ENCODE results near the gene KDM1A. TPM values are rescaled to one million over a fixed set of nuclear protein-coding genes. Genes with fewer than 3 reads are reported as not detected.

Gene KDM1A
- polyA plus RNA-seq, 2 of the 4 experiments (the other 2 are of a cell fraction), result 66.4 to 80.3 TPM

GRCh38 chr1:23111600-23112535, 92.6 kb downstream of the KDM1A start (continued):
- no peak for TF ChIP-seq KDM5A (IDR thresholded peaks at IDR 0.05)

- FAIRE-seq (no peak), DNase-seq (ENCODE audit: low read depth in 1 of 2, low spot score in 1 of 2) (no peak), ATAC-seq (peak in 1 of 2 experiments; percentile 16; a peak in 2 of 6 replicates)
- POLR2A ChIA-PET, result no interaction called here
- WGBS (ENCODE audit: missing lambda C conversion rate), result 72% methylated on average over 6 of the region's 6 CpGs
- CTCF ChIA-PET, result interaction anchor here (0.6 kb wide), 1 partner anchor 16 kb away, joined by 4 read pairs; no protein-coding TSS in a partner anchor
- Histone ChIP-seq H3K4me1 (peaks cover 84% of the 10 kb centered on the region), H3K4me2 (peak overlapping the region; percentile 43), H3K9me3 (no peaks in the 10 kb centered on the region), H3K27ac (peak overlapping the region in 1 of 2 experiments; percentile 57; a peak in 3 of 6 replicates), H3K4me3 (no peak overlapping the region)
- TF ChIP-seq RAD21 (conservative IDR thresholded peaks at IDR 0.05 in 1 of 2, IDR thresholded peaks at IDR 0.05 in 1 of 2), result no peak
Observed at GRCh38 chr1:23114424-23115079, 95.3 kb downstream of the KDM1A start.

- no peak overlapping the region for H3K4me3 ChIP-seq
- no peak overlapping the region for H3K4me2 ChIP-seq
- TF ChIP-seq RCOR1 (IDR thresholded peaks at IDR 0.05; ENCODE audit: low read depth, low read length), result no peak
- no peak for TF ChIP-seq CBX8 (IDR thresholded peaks at IDR 0.05)
- H3K27ac ChIP-seq, result peak overlapping the region in 1 of 2 experiments; percentile 8; a peak in 1 of 6 replicates
- ChIA-PET POLR2A (no interaction called here), CTCF (interaction anchor here (1.2 kb wide), 1 partner anchor 68 kb away, joined by 3 read pairs; no protein-coding TSS in a partner anchor)
- DNase-seq (ENCODE audit: low read depth in 1 of 2, low spot score in 1 of 2), result no peak
- H3K9me3 ChIP-seq, result no peaks in the 10 kb centered on the region
- no peak for ATAC-seq
- H3K4me1 ChIP-seq, result peaks cover 68% of the 10 kb centered on the region
- FAIRE-seq, result no peak
- 86% methylated on average over 6 of the region's 6 CpGs for WGBS (ENCODE audit: missing lambda C conversion rate)
Observed at GRCh38 chr1:23116216-23116836, 97.1 kb downstream of the KDM1A start.

GRCh38 chr1:23116921-23117699, 97.8 kb downstream of the KDM1A start:
- ATAC-seq (no peak), FAIRE-seq (no peak), DNase-seq (ENCODE audit: low read depth in 1 of 2, low spot score in 1 of 2) (no peak)
- Histone ChIP-seq H3K4me3 (no peak overlapping the region), H3K9me3 (no peaks in the 10 kb centered on the region), H3K4me2 (no peak overlapping the region), H3K4me1 (peaks cover 63% of the 10 kb centered on the region), H3K27ac (no peak overlapping the region)
- TF ChIP-seq FOSL2 (IDR thresholded peaks at IDR 0.05) (no peak), FOSL2 (CRISPR knock-in tag; IDR thresholded peaks at IDR 0.05) (no peak), ZNF302 (CRISPR knock-in tag; IDR thresholded peaks at IDR 0.05) (no peak), JUN (IDR thresholded peaks at IDR 0.05) (no peak), HES2 (IDR thresholded peaks at IDR 0.05) (no peak), EHMT2 (IDR thresholded peaks at IDR 0.05; ENCODE audit: low read depth) (no peak), RARB (CRISPR knock-in tag; IDR thresholded peaks at IDR 0.05) (no peak), ZFP36 (IDR thresholded peaks at IDR 0.05; ENCODE audit: borderline replicate concordance, partially characterized antibody) (no peak), CBX8 (IDR thresholded peaks at IDR 0.05) (no peak), CBX2 (IDR thresholded peaks at IDR 0.05; ENCODE audit: borderline replicate concordance, low read depth) (no peak)
- CTCF ChIA-PET, result interaction anchor here (1.1 kb wide), 1 partner anchor 11 kb away, joined by 3 read pairs; no protein-coding TSS in a partner anchor
- POLR2A ChIA-PET, result no interaction called here
- 89% methylated on average over 1 of the region's 2 CpGs for WGBS (ENCODE audit: missing lambda C conversion rate)

- no peak for ATAC-seq
- Histone ChIP-seq H3K27ac (no peak overlapping the region), H3K4me3 (no peak overlapping the region), H3K4me2 (no peak overlapping the region), H3K4me1 (peaks cover 64% of the 10 kb centered on the region), H3K9me3 (no peaks in the 10 kb centered on the region)
- CTCF ChIA-PET, result interaction anchor here (1.4 kb wide), 1 partner anchor 67 kb away, joined by 5 read pairs; no protein-coding TSS in a partner anchor
- FAIRE-seq, result no peak
- POLR2A ChIA-PET, result interaction anchor here (1.3 kb wide), 1 partner anchor 13 kb away, joined by 4 read pairs; no protein-coding TSS in a partner anchor
- no peak for DNase-seq (ENCODE audit: low read depth in 1 of 2, low spot score in 1 of 2)
- TF ChIP-seq TP53 (CRISPR knock-in tag; IDR thresholded peaks at IDR 0.05) (no peak), KDM1A (IDR thresholded peaks at IDR 0.05; ENCODE audit: low read depth) (no peak), JUNB (IDR thresholded peaks at IDR 0.05) (no peak), MAX (IDR thresholded peaks at IDR 0.05) (no peak), HOXA7 (CRISPR knock-in tag; IDR thresholded peaks at IDR 0.05) (no peak), EHF (CRISPR knock-in tag; IDR thresholded peaks at IDR 0.05) (no peak), CTCF (IDR thresholded peaks at IDR 0.05) (no peak), ZC3H11A (IDR thresholded peaks at IDR 0.05) (no peak), SMC3 (IDR thresholded peaks at IDR 0.05) (no peak), CHD2 (IDR thresholded peaks at IDR 0.05; ENCODE audit: low read length, partially characterized antibody) (no peak), HES2 (IDR thresholded peaks at IDR 0.05) (no peak)
Observed at GRCh38 chr1:23118407-23118806, 99.1 kb downstream of the KDM1A start.

Data from A549 (cell line).